GM12878 (cell line): ENCODE data around the gene GUCY1A2. TPM values are rescaled to one million over a fixed set of nuclear protein-coding genes. Genes with fewer than 3 reads are reported as not detected.

Source experiments
- ATAC-seq: fragments of 200-7000 bp; cut with Tn5 transposase; 3 replicates; pipeline ENCODE4 v1.9.1; 2020; ENCODE audit warnings: mild to moderate bottlenecking, moderate library complexity
- BruUV-seq: library from RNA; stranded (reverse); fragments of 400-500 nt; replicated peaks from 2 replicates; lab custom pipeline; 2021; lab: Mats Ljungman, UMichigan
- CTCF ChIA-PET: fragments of 300-600 bp; sonication (Branson Sonifier 250); formaldehyde crosslinking; extraction: SDS; loops from one replicate; lab custom pipeline; 2021; ENCODE audit warnings: inconsistent platforms; lab: Yijun Ruan, JAX
- POLR2A ChIA-PET: fragments of 350-600 bp; formaldehyde crosslinking; extraction: SDS; loops from one replicate; lab custom pipeline; 2021; ENCODE audit warnings: inconsistent platforms; lab: Charles Lee
- RAD21 ChIA-PET: fragments of 300-600 bp; sonication (Branson Sonifier 250); formaldehyde crosslinking; loops from one replicate; lab custom pipeline; 2023; ENCODE audit warnings: antibody characterized with exemption; ENCODE audit not compliant: unreplicated experiment; lab: Charles Lee
- SMC1A ChIA-PET: fragments of 300-600 bp; sonication (Branson Sonifier 250); formaldehyde crosslinking; loops from one replicate; lab custom pipeline; 2023; ENCODE audit not compliant: unreplicated experiment, uncharacterized antibody; lab: Charles Lee
- DNase-seq: peaks from one replicate; pipeline ENCODE4 v3.0.0-alpha.2; 2011; ENCODE audit warnings: low read depth, low spot score
- FAIRE-seq: peaks from 3 replicates; lab custom pipeline; 2011; peaks lifted over from hg19 to GRCh38; lab: Jason Lieb, UNC
- H2AFZ ChIP-seq: 2 replicates; pipeline ENCODE4 v1.6.0; 2011; ENCODE audit warnings: low read depth, low read length, control low read depth; ENCODE audit not compliant: control insufficient read depth
- H3K27ac ChIP-seq: 2 replicates; pipeline ENCODE4 v1.5.1; 2011; ENCODE audit warnings: control low read depth; ENCODE audit not compliant: control insufficient read depth, insufficient read depth
- H3K27me3 ChIP-seq, 2 experiments: replicated peaks in 1 of 2; 2 replicates each; pipeline versions ENCODE4 v1.6.0 to v1.6.1; 2011; ENCODE audit warnings: low read length in 1 of 2; ENCODE audit not compliant: control insufficient read depth in 2 of 2, insufficient read depth in 2 of 2
- H3K36me3 ChIP-seq, 2 experiments: 2 replicates each; pipeline ENCODE4 v1.5.1; 2011; ENCODE audit warnings: low read length in 1 of 2; ENCODE audit not compliant: control insufficient read depth in 2 of 2, insufficient read depth in 2 of 2
- H3K4me1 ChIP-seq: 2 replicates; pipeline ENCODE4 v1.6.1; 2011; ENCODE audit warnings: mild to moderate bottlenecking, low read length, moderate library complexity, mixed read lengths; ENCODE audit not compliant: control insufficient read depth, insufficient read depth
- H3K4me2 ChIP-seq: 2 replicates; pipeline ENCODE4 v1.6.0; 2011; ENCODE audit warnings: control low read depth; ENCODE audit not compliant: control insufficient read depth, insufficient read depth
- H3K4me3 ChIP-seq: fragments of 200-600 bp; sonication (generic); 2 replicates; pipeline ENCODE4 v1.5.1; 2016
- H3K79me2 ChIP-seq: 2 replicates; pipeline ENCODE4 v1.6.0; 2011; ENCODE audit warnings: low read length; ENCODE audit not compliant: control insufficient read depth, insufficient read depth
- H3K9ac ChIP-seq: 2 replicates; pipeline ENCODE4 v1.8.0; 2011; ENCODE audit warnings: low read length, control low read depth, mixed read lengths; ENCODE audit not compliant: control insufficient read depth, insufficient read depth
- H3K9me3 ChIP-seq: replicated peaks from 3 replicates; pipeline ENCODE4 v1.5.1; 2011; ENCODE audit warnings: mild to moderate bottlenecking, low read length; ENCODE audit not compliant: control insufficient read depth, insufficient read depth
- H4K20me1 ChIP-seq: 2 replicates; pipeline ENCODE4 v1.6.0; 2011; ENCODE audit not compliant: control insufficient read depth, insufficient read depth
- ASH2L ChIP-seq: fragments of 300-600, 200-600 bp; sonication (generic); IDR thresholded peaks from 2 replicates; pipeline ENCODE4 v1.6.1; 2017; ENCODE audit warnings: low read depth, mild to moderate bottlenecking, borderline replicate concordance
- E2F4 ChIP-seq: IDR thresholded peaks from 2 replicates; pipeline ENCODE4 v1.6.1; 2012; ENCODE audit warnings: low read depth, low read length, improper control_type of control experiment
- EZH2 ChIP-seq: IDR thresholded peaks from 2 replicates; pipeline ENCODE4 v1.6.1; 2012; ENCODE audit warnings: low read depth, mild to moderate bottlenecking, control low read depth, inconsistent platforms, low read length, borderline replicate concordance; ENCODE audit not compliant: control insufficient read depth
- FOS ChIP-seq: IDR thresholded peaks from 3 replicates; pipeline ENCODE4 v1.6.1; 2011; ENCODE audit warnings: borderline replicate concordance; ENCODE audit not compliant: insufficient read length; ENCODE audit errors: extremely low read depth
- JUNB ChIP-seq: IDR thresholded peaks from 2 replicates; pipeline ENCODE4 v1.6.1; 2016; ENCODE audit warnings: antibody characterized with exemption, mild to moderate bottlenecking
- PKNOX1 ChIP-seq: fragments of 450-650 bp; IDR thresholded peaks from 2 replicates; pipeline ENCODE4 v1.6.1; 2016; ENCODE audit warnings: mild to moderate bottlenecking
- POLR2AphosphoS2 ChIP-seq: IDR thresholded peaks from 2 replicates; pipeline ENCODE4 v1.6.1; 2011; ENCODE audit warnings: low read depth, mild to moderate bottlenecking, low read length, improper control_type of control experiment, moderate library complexity
- RAD21 ChIP-seq: IDR thresholded peaks from 2 replicates; pipeline ENCODE4 v1.6.1; 2011; ENCODE audit warnings: mild to moderate bottlenecking, low read depth, low read length, moderate library complexity; ENCODE audit not compliant: insufficient read depth
- RB1 ChIP-seq: fragments of 450-650 bp; formaldehyde crosslinking; IDR thresholded peaks from 2 replicates; pipeline ENCODE4 v1.6.1; 2017; ENCODE audit warnings: mild to moderate bottlenecking, borderline replicate concordance
- RUNX3 ChIP-seq: IDR thresholded peaks from 2 replicates; pipeline ENCODE4 v1.6.1; 2012; ENCODE audit warnings: low read length, inconsistent platforms
- USF1 ChIP-seq: IDR thresholded peaks from 2 replicates; pipeline ENCODE4 v1.6.1; 2011; ENCODE audit warnings: borderline replicate concordance, low read depth, mild to moderate bottlenecking, moderate library complexity, mixed read lengths, low read length; ENCODE audit not compliant: insufficient read depth; ENCODE audit errors: extremely low read length
- ZBTB11 ChIP-seq: fragments of 450-650 bp; formaldehyde crosslinking; IDR thresholded peaks from 2 replicates; pipeline ENCODE4 v1.5.0; 2022; ENCODE audit warnings: mild to moderate bottlenecking, missing genetic modification characterization
- ZSCAN29 ChIP-seq: fragments of 450-650 bp; IDR thresholded peaks from 2 replicates; pipeline ENCODE4 v1.6.1; 2017; ENCODE audit warnings: mild to moderate bottlenecking, moderate library complexity
- WGBS: methylation state at CpG from one replicate; pipeline ENCODE4 v1.1.6; 2016; ENCODE audit warnings: low lambda C conversion rate; ENCODE audit not compliant: insufficient replicate concordance, insufficient coverage; ENCODE audit errors: missing lambda C conversion rate; 5-methylcytosine and 5-hydroxymethylcytosine counted together
- in situ Hi-C: fragments of 300-500 bp; cut with MboI; formaldehyde crosslinking; loops from 9 replicates; pipeline ENCODE4 v1.14.3; 2018; ENCODE audit warnings: mixed read lengths
- intact Hi-C: fragments of 100-400 bp; cut with micrococcal nuclease; formaldehyde crosslinking; loops from one replicate; pipeline ENCODE4 v1.14.2; 2022; ENCODE audit not compliant: unreplicated experiment
- polyA plus RNA-seq, 11 experiments: library from polyadenylated mRNA; depleted of rRNA in 4 of 11; unstranded in 6 of 11; stranded (reverse) in 5 of 11; fragments of >200 nt; fragmentation: Nextera tagmentation in 4 of 11; fragmentation: Illumina TruSeq in 1 of 11; extraction: Ambion mirVana in 4 of 11; extraction: Trizol in 1 of 11; gene quantifications; 1 replicate in 1 of 11; 2 replicates in 10 of 11; pipeline versions ENCODE4 v1.2.1 to v1.2.3, GENCODE V29; 2011 to 2016; ENCODE audit warnings: inconsistent platforms in 2 of 11, missing spikeins in 2 of 11, low read depth in 1 of 11
- total RNA-seq, 4 experiments: library from RNA; depleted of rRNA in 3 of 4; stranded (reverse); fragments of >200 nt in 3 of 4; fragmentation: Illumina TruSeq in 1 of 4; extraction: Trizol in 1 of 4; gene quantifications; 2 replicates each; pipeline versions ENCODE4 v1.2.1 to v1.2.3, GENCODE V29; 2013 to 2021
- TF ChIP-seq, protein P1 (sequence below): fragments of 450-650 bp; conservative IDR thresholded peaks from 2 replicates; pipeline ENCODE4 v1.6.1; 2017; ENCODE audit warnings: mild to moderate bottlenecking, moderate library complexity

GUCY1A2 gene
- total and polyA plus RNA-seq, 10 of the 15 experiments (the other 5 are each of a cell fraction or from before 2014, with no cell fraction given), result under 0.01 to 0.03 (median under 0.01) TPM; not detected in 4

- BruUV-seq, result no TSS peak
- FAIRE-seq (no peak), ATAC-seq (no peak), DNase-seq (no peak)
- H3K9ac ChIP-seq, result no peak overlapping the region
- ChIA-PET POLR2A (no interaction called here), CTCF (interaction anchor here (1.0 kb wide), 1 partner anchor 10 kb away, joined by 3 read pairs; no protein-coding TSS in a partner anchor), RAD21 (no interaction called here), SMC1A (interaction anchor here (0.9 kb wide), 1 partner anchor 9 kb away, joined by 3 read pairs; no protein-coding TSS in a partner anchor)
- intact Hi-C loops, result no loop called here
- WGBS, result 0% methylated on average over 1 of the region's 1 CpG
- no peaks in the 10 kb centered on the region for H3K4me1 ChIP-seq
- H3K36me3 ChIP-seq, result no peaks in the 10 kb centered on the region
- no peaks in the 10 kb centered on the region for H3K27me3 ChIP-seq
- H3K79me2 ChIP-seq, result no peaks in the 10 kb centered on the region
- H3K4me3 ChIP-seq, result no peak overlapping the region
- no peak overlapping the region for H2AFZ ChIP-seq
- in situ Hi-C loops, result no loop called here
- H3K27ac ChIP-seq, result no peak overlapping the region
- no peaks in the 10 kb centered on the region for H4K20me1 ChIP-seq
- H3K4me2 ChIP-seq, result no peak overlapping the region
- H3K9me3 ChIP-seq, result no peaks in the 10 kb centered on the region
- TF ChIP-seq JUNB, result no peak
- TF ChIP-seq RUNX3, result no peak
- TF ChIP-seq PKNOX1, result no peak
- TF ChIP-seq, protein P1, sequence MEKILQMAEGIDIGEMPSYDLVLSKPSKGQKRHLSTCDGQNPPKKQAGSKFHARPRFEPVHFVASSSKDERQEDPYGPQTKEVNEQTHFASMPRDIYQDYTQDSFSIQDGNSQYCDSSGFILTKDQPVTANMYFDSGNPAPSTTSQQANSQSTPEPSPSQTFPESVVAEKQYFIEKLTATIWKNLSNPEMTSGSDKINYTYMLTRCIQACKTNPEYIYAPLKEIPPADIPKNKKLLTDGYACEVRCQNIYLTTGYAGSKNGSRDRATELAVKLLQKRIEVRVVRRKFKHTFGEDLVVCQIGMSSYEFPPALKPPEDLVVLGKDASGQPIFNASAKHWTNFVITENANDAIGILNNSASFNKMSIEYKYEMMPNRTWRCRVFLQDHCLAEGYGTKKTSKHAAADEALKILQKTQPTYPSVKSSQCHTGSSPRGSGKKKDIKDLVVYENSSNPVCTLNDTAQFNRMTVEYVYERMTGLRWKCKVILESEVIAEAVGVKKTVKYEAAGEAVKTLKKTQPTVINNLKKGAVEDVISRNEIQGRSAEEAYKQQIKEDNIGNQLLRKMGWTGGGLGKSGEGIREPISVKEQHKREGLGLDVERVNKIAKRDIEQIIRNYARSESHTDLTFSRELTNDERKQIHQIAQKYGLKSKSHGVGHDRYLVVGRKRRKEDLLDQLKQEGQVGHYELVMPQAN, result no peak
- TF ChIP-seq EZH2, result no peak
- no peak for TF ChIP-seq ZBTB11
- no peak for TF ChIP-seq RAD21
- TF ChIP-seq RB1, result no peak
- no peak for TF ChIP-seq ASH2L
- no peak for TF ChIP-seq E2F4
- TF ChIP-seq ZSCAN29, result no peak
- no peak for TF ChIP-seq USF1
- TF ChIP-seq POLR2AphosphoS2, result no peak
- no peak for TF ChIP-seq FOS
Measured at GRCh38 chr11:106840146-106840545, 178.1 kb downstream of the GUCY1A2 start.
